OCI-LY1 (cell line): ENCODE measurements around the gene SMC6.

Experiments
- CTCF ChIP-seq: fragments of 200-600 bp; sonication (generic), shearing (Covaris generic); IDR thresholded peaks from 2 replicates; pipeline ENCODE4 v1.5.1; 2017; ENCODE audit warnings: mild to moderate bottlenecking, antibody characterized with exemption, low read length, moderate library complexity, mixed read lengths
- EZH2 ChIP-seq: fragments of 200-600 bp; sonication (generic), shearing (Covaris generic); IDR thresholded peaks from 2 replicates; pipeline ENCODE4 v1.8.0; 2017; ENCODE audit warnings: borderline replicate concordance, mixed run types, mild to moderate bottlenecking, antibody characterized with exemption, low read length, moderate library complexity, mixed read lengths

- TF ChIP-seq CTCF = no peak
- TF ChIP-seq EZH2 = no peak
These were observed 6.2 kb upstream of the SMC6 start for GRCh38 chr2:17759805-17760204.
